K562 (cell line): ENCODE data around the gene SCO1.

Experiments used
- E2F8 ChIP-seq: fragments of 450-650 bp; IDR thresholded peaks from 2 replicates; pipeline ENCODE4 v1.7.1; 2018; ENCODE audit warnings: mild to moderate bottlenecking, low read depth; ENCODE audit not compliant: partially characterized antibody
- KAT2B ChIP-seq: IDR thresholded peaks from one replicate; pipeline ENCODE4 v1.6.1; 2012; ENCODE audit warnings: low read depth, mild to moderate bottlenecking, control low read depth, inconsistent platforms, low read length, moderate library complexity
- POLR2A ChIP-seq: fragments of 450-650 bp; conservative IDR thresholded peaks from 2 replicates; pipeline ENCODE4 v1.6.1; 2016
- POLR2AphosphoS5 ChIP-seq: IDR thresholded peaks from 2 replicates; pipeline ENCODE4 v1.6.1; 2011; ENCODE audit warnings: mild to moderate bottlenecking, low read depth, low read length, moderate library complexity; ENCODE audit not compliant: control insufficient read depth, insufficient read depth
- ZNF121 ChIP-seq: sonication (generic); formaldehyde crosslinking; conservative IDR thresholded peaks from 2 replicates; pipeline ENCODE4 v1.8.0; 2022; ENCODE audit warnings: missing genetic modification reagents
- TF ChIP-seq, protein P1 (sequence below), 3 experiments: fragments of 200-800 bp in 1 of 3; fragments of 250-450 bp in 1 of 3; fragments of 450-650 bp in 1 of 3; sonication (Bioruptor Pico) in 1 of 3; sonication (Bioruptor generic) in 1 of 3; formaldehyde crosslinking in 1 of 3; IDR thresholded peaks; 2 replicates each; pipeline versions ENCODE4 v1.6.1 to v1.8.0; 2016 to 2022; ENCODE audit warnings: mild to moderate bottlenecking in 2 of 3, missing genetic modification characterization in 2 of 3, missing compliant biosample characterization in 1 of 3, moderate library complexity in 1 of 3

DNA sequence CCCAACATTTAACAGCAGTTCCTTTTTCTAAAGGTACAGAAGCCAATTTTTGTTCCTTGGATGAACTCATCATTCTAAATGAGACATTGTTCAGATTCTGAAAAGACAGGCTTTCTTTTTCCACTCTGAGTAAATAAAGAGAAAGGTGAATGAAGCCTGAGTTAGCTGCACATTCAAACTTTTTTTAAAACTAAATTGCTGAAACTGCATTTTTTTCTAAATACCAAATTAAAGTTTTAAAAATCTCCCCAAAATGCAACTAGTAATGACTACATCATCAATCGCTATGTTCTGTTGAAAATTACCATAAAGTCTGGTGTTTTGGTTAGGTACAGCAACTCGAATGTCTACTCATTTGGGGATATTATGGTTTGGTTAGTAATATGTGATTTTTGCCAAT lies 9.8 kb downstream of the SCO1 start:
- TF ChIP-seq, protein P1, sequence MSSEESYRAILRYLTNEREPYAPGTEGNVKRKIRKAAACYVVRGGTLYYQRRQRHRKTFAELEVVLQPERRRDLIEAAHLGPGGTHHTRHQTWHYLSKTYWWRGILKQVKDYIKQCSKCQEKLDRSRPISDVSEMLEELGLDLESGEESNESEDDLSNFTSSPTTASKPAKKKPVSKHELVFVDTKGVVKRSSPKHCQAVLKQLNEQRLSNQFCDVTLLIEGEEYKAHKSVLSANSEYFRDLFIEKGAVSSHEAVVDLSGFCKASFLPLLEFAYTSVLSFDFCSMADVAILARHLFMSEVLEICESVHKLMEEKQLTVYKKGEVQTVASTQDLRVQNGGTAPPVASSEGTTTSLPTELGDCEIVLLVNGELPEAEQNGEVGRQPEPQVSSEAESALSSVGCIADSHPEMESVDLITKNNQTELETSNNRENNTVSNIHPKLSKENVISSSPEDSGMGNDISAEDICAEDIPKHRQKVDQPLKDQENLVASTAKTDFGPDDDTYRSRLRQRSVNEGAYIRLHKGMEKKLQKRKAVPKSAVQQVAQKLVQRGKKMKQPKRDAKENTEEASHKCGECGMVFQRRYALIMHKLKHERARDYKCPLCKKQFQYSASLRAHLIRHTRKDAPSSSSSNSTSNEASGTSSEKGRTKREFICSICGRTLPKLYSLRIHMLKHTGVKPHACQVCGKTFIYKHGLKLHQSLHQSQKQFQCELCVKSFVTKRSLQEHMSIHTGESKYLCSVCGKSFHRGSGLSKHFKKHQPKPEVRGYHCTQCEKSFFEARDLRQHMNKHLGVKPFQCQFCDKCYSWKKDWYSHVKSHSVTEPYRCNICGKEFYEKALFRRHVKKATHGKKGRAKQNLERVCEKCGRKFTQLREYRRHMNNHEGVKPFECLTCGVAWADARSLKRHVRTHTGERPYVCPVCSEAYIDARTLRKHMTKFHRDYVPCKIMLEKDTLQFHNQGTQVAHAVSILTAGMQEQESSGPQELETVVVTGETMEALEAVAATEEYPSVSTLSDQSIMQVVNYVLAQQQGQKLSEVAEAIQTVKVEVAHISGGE (CRISPR knock-in tag; IDR thresholded peaks at IDR 0.05), result no peak
- TF ChIP-seq KAT2B, result no peak
- TF ChIP-seq ZNF121 (CRISPR knock-in tag), result no peak
- TF ChIP-seq POLR2A, result no peak
- no peak for TF ChIP-seq POLR2AphosphoS5
- TF ChIP-seq E2F8, result no peak
